ENCODE data around the gene DTNB.

DNA sequence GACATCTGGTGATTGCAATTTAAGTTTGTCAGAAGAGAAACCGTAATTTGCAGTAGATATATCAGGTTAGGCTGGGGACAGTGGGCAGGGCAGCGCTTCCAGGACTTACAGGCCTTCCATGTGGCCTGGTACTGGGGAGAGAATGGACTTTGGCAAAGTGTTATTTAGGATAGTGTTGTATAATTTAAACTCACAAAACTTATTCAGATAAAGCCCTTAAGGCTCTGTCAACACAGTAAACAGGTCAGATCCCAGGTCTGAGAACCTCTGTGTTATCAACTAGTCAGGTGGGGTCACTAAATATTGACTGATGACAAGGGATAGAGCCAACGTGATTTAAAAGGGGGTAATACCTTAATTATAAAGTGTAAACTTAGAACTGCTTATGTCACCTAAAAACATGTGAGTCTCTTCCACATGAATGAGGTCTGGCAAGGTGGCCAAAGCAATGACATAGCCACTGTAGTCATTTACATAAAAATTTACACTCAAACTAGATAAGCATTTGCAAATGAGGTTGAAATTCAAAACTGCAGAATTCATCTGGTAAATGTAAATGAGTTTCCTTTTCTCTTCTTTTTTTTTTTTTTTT is 251.5 kb downstream of the DTNB start:
- TF ChIP-seq, protein P1, sequence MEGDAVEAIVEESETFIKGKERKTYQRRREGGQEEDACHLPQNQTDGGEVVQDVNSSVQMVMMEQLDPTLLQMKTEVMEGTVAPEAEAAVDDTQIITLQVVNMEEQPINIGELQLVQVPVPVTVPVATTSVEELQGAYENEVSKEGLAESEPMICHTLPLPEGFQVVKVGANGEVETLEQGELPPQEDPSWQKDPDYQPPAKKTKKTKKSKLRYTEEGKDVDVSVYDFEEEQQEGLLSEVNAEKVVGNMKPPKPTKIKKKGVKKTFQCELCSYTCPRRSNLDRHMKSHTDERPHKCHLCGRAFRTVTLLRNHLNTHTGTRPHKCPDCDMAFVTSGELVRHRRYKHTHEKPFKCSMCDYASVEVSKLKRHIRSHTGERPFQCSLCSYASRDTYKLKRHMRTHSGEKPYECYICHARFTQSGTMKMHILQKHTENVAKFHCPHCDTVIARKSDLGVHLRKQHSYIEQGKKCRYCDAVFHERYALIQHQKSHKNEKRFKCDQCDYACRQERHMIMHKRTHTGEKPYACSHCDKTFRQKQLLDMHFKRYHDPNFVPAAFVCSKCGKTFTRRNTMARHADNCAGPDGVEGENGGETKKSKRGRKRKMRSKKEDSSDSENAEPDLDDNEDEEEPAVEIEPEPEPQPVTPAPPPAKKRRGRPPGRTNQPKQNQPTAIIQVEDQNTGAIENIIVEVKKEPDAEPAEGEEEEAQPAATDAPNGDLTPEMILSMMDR (conservative IDR thresholded peaks at IDR 0.05; ENCODE audit: low read depth, low read length) = no peak
- TF ChIP-seq EZH2 (IDR thresholded peaks at IDR 0.05; ENCODE audit: borderline replicate concordance, low read depth, low read length, poor library complexity, severe bottlenecking) = no peak

All from A673 (cell line).